Progenitor cell of endocrine pancreas (in vitro differentiated cells): ENCODE data around the gene TMEM132D. TPM values are rescaled to one million over a fixed set of nuclear protein-coding genes. Genes with fewer than 3 reads are reported as not detected.

Experiments used
- DNase-seq: peaks from one replicate; pipeline ENCODE4 v3.0.0; 2021; ENCODE audit warnings: low spot score; ENCODE audit not compliant: unreplicated experiment
- H3K27ac Mint-ChIP-seq: 2 replicates; pipeline ENCODE4 v1.8.0; 2021; ENCODE audit warnings: mild to moderate bottlenecking, moderate library complexity, mixed read lengths
- H3K27me3 Mint-ChIP-seq: 2 replicates; pipeline ENCODE4 v1.8.0; 2021; ENCODE audit warnings: mixed read lengths
- H3K36me3 Mint-ChIP-seq: 2 replicates; pipeline ENCODE4 v1.8.0; 2022; ENCODE audit warnings: mixed read lengths; ENCODE audit not compliant: insufficient read depth
- H3K4me1 Mint-ChIP-seq: 2 replicates; pipeline ENCODE4 v1.8.0; 2021; ENCODE audit warnings: low read depth, mixed read lengths
- H3K4me3 Mint-ChIP-seq: 2 replicates; pipeline ENCODE4 v1.8.0; 2021; ENCODE audit warnings: low read depth, mild to moderate bottlenecking, moderate library complexity, mixed read lengths
- H3K9me3 Mint-ChIP-seq: 2 replicates; pipeline ENCODE4 v1.8.0; 2021; ENCODE audit warnings: low read depth, mixed read lengths
- total RNA-seq: library from RNA; stranded (reverse); gene quantifications from 2 replicates; pipeline ENCODE4 v1.2.1, GENCODE V29; 2021
- TF ChIP-seq, protein P1 (sequence below): fragments of 200-600 bp; sonication (generic); IDR thresholded peaks from one replicate; pipeline ENCODE4 v1.5.0; 2021; ENCODE audit warnings: antibody characterized with exemption, mild to moderate bottlenecking; ENCODE audit not compliant: unreplicated experiment

The TMEM132D gene
- total RNA-seq, 1 donor from 2014 or later = 0.46 TPM

DNA sequence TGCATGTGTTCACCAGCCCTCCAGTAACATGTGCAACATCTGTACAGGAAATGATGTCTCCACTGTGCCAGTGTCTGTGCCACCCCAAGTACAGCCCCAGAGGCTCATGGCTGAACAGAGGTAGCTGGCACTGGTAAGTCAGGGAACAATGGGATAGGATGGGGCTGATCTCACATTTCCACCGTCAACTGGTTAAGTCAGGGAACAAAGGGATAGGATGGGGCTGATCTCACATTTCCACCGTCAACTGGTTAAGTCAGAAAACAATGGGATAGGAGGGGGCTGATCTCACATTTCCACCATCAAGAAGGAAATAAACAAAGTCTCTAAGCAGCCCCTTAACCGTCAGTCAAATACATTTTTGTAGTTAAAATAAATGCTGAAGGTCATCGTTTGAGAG lies 246.6 kb downstream of the TMEM132D start:
- peaks cover 7% of the 10 kb centered on the region for H3K4me1 Mint-ChIP-seq
- DNase-seq = no peak
- H3K9me3 Mint-ChIP-seq = peaks cover 6% of the 10 kb centered on the region
- peaks cover 27% of the 10 kb centered on the region for H3K27me3 Mint-ChIP-seq
- TF ChIP-seq, protein P1, sequence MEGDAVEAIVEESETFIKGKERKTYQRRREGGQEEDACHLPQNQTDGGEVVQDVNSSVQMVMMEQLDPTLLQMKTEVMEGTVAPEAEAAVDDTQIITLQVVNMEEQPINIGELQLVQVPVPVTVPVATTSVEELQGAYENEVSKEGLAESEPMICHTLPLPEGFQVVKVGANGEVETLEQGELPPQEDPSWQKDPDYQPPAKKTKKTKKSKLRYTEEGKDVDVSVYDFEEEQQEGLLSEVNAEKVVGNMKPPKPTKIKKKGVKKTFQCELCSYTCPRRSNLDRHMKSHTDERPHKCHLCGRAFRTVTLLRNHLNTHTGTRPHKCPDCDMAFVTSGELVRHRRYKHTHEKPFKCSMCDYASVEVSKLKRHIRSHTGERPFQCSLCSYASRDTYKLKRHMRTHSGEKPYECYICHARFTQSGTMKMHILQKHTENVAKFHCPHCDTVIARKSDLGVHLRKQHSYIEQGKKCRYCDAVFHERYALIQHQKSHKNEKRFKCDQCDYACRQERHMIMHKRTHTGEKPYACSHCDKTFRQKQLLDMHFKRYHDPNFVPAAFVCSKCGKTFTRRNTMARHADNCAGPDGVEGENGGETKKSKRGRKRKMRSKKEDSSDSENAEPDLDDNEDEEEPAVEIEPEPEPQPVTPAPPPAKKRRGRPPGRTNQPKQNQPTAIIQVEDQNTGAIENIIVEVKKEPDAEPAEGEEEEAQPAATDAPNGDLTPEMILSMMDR = no peak
- H3K4me3 Mint-ChIP-seq = no peak overlapping the region
- H3K36me3 Mint-ChIP-seq = no peaks in the 10 kb centered on the region
- H3K27ac Mint-ChIP-seq = no peak overlapping the region

DNA sequence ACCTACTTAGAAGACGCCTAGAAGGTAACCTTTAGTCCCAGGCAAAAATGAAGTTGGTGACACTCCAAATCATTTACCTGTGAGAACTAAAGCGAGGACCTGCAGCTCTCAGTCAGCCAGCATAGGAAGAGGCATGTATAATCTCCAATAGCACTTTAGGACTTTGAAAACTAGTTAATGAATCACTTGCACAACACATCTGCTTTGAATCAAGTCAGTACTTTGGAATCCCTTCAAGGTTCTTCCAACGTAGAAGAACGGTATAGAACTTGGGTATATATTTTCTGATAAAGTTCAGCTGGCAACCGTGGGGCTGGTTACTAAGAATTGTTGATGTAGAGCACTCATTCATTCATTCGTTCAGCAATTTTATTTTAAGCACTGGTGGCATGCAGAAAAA lies 251.9 kb downstream of the TMEM132D start:
- H3K9me3 Mint-ChIP-seq = peaks cover 9% of the 10 kb centered on the region
- no peak overlapping the region for H3K27ac Mint-ChIP-seq
- H3K4me1 Mint-ChIP-seq = peaks cover 7% of the 10 kb centered on the region
- DNase-seq = no peak
- TF ChIP-seq, protein P1 = no peak
- no peaks in the 10 kb centered on the region for H3K36me3 Mint-ChIP-seq
- peaks cover 15% of the 10 kb centered on the region for H3K27me3 Mint-ChIP-seq
- H3K4me3 Mint-ChIP-seq = no peak overlapping the region

DNA sequence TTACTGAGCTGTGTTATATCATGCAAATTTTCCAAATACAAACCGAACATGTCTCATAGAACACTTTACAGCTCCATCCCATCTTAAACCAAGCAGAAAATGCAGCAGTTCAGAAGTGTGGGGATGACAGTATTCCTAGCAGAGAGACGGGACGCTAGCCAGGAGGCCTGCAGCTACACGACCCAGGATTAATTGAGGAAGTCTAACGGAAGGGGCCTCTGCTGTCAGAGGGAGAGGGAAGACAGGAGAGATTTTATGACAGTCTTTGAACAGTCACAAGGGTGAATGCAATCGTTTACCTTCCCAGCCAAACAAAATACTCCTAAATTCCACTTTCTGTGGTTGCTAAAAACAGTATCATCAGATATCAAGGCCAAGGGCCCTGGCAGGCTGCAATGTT lies 261.9 kb downstream of the TMEM132D start:
- no peak overlapping the region for H3K27ac Mint-ChIP-seq
- TF ChIP-seq, protein P1 = no peak
- no peak overlapping the region for H3K4me3 Mint-ChIP-seq
- peaks cover 31% of the 10 kb centered on the region for H3K27me3 Mint-ChIP-seq
- no peak for DNase-seq
- no peaks in the 10 kb centered on the region for H3K36me3 Mint-ChIP-seq
- H3K4me1 Mint-ChIP-seq = no peaks in the 10 kb centered on the region
- H3K9me3 Mint-ChIP-seq = peaks cover 6% of the 10 kb centered on the region

DNA sequence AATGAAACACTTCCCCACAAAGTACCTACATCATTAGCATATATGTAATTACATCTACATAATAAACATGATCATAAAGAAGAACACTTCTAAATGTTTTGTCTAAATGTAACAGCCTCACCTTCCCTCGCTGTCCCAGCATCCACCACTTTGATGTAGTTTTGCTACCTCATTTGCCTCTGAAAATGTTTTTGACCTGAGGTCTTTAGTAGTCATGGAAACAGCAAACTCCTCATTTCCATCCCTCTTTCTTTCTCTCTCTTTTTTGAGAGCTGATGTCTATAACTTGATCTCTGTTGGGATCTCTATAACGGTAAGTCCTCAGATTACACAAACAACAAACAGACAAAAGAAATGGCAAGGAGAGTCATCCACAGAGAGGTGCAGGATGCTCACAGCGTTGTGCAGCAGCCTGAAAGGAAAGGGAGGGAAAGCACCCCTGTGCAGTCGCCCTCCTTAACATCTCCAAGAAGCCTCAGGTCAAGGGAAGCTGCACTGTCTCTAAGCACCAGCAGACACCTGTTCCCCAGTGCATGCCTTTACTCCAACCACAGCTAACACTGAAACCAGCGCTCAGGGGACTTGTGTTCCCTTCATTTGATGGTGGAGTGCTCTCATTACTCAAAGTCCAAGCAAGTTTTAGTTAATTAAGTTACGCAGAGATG lies 268.7 kb downstream of the TMEM132D start:
- Mint-ChIP-seq H3K36me3 (no peaks in the 10 kb centered on the region), H3K27ac (no peak overlapping the region), H3K4me3 (no peak overlapping the region), H3K27me3 (peaks cover 59% of the 10 kb centered on the region), H3K9me3 (no peaks in the 10 kb centered on the region), H3K4me1 (no peaks in the 10 kb centered on the region)
- TF ChIP-seq, protein P1 = no peak
- no peak for DNase-seq

DNA sequence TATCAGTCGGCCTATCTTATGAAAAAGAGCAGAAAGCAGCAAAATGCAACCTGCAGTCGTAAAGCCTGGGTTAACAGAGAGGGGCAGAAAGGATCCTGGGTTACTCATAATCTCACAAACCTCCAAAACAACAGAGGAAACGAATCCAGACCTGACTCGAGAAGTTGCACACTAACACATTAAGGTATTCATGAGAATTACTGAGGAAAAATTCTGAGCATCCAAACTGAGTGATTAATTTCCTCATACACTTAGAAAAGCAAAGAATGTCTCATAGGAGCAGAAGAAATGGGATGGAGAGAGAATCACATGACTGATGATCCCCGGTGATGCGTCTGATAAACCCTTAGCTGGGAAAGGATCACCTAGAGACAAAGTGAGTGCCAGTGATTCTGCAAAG lies 272.5 kb downstream of the TMEM132D start:
- Mint-ChIP-seq H3K27me3 (peaks cover 76% of the 10 kb centered on the region), H3K9me3 (no peaks in the 10 kb centered on the region), H3K4me3 (no peak overlapping the region), H3K4me1 (no peaks in the 10 kb centered on the region), H3K27ac (no peak overlapping the region), H3K36me3 (no peaks in the 10 kb centered on the region)
- DNase-seq = no peak
- TF ChIP-seq, protein P1 = no peak
